DOHH2 (cell line): ENCODE data around the gene NFE2L2.
"Not testable (repeated sequence)": the region's sequence is repeated elsewhere in the genome, so short reads cannot be mapped to it uniquely, and the experiment has no call there.

Experiments used
- EZH2phosphoT487 ChIP-seq: fragments of 200-600 bp; sonication (generic); IDR thresholded peaks from 2 replicates; pipeline ENCODE4 v1.6.1; 2017; ENCODE audit warnings: borderline replicate concordance, mild to moderate bottlenecking, antibody characterized with exemption, low read length, moderate library complexity, mixed read lengths
- TF ChIP-seq, protein P1 (sequence below): fragments of 200-600 bp; sonication (generic); IDR thresholded peaks from one replicate; pipeline ENCODE4 v1.5.1; 2014; ENCODE audit warnings: antibody characterized with exemption, mild to moderate bottlenecking, low read depth, low read length; ENCODE audit not compliant: poor library complexity, severe bottlenecking

DNA sequence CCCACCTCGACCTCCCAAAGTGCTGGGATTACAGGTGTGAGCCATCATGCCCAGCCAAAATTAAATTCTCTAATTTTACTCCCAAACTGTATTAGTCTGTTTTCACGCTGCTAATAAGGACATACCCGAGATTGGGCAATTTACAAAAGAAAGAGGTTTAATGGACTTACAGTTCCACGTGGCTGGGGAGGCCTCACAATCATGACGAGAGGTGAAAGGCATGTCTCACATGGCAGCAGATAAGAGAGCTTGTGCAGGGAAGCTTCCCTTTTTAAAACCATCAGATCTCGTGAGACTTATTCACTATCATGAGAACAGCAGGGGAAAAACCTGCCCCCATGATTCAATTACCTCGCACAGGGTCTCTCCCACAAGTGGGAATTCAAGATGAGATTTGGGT lies 78.5 kb downstream of the NFE2L2 start:
- TF ChIP-seq, protein P1, sequence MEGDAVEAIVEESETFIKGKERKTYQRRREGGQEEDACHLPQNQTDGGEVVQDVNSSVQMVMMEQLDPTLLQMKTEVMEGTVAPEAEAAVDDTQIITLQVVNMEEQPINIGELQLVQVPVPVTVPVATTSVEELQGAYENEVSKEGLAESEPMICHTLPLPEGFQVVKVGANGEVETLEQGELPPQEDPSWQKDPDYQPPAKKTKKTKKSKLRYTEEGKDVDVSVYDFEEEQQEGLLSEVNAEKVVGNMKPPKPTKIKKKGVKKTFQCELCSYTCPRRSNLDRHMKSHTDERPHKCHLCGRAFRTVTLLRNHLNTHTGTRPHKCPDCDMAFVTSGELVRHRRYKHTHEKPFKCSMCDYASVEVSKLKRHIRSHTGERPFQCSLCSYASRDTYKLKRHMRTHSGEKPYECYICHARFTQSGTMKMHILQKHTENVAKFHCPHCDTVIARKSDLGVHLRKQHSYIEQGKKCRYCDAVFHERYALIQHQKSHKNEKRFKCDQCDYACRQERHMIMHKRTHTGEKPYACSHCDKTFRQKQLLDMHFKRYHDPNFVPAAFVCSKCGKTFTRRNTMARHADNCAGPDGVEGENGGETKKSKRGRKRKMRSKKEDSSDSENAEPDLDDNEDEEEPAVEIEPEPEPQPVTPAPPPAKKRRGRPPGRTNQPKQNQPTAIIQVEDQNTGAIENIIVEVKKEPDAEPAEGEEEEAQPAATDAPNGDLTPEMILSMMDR, result not testable (repeated sequence)
- TF ChIP-seq EZH2phosphoT487, result not testable (repeated sequence)
